Activated CD8-positive, alpha-beta T cell treated with anti-CD3 and anti-CD28 coated beads, Interleukin-2, amount 10 ng/mL, durations not matched to agents 7 days and 5 days (primary cell): ENCODE data around the gene EIF4A3. TPM values are rescaled to one million over a fixed set of nuclear protein-coding genes. Genes with fewer than 3 reads are reported as not detected.
A peak's percentile ranks its signal among the peaks of the same experiment; 100 is the strongest.

Experiments
- ATAC-seq: fragments of 150-1000 bp; cut with Tn5 transposase; one replicate; pipeline ENCODE4 v1.10.0; 2021; ENCODE audit warnings: moderate library complexity
- CTCF ChIA-PET: fragments of 350-600 bp; sonication (Branson Sonifier 250); formaldehyde crosslinking; loops from one replicate; lab custom pipeline; 2021; ENCODE audit warnings: antibody characterized with exemption; lab: Charles Lee
- POLR2A ChIA-PET: fragments of 350-600 bp; sonication (Branson Sonifier 250); formaldehyde crosslinking; loops from one replicate; lab custom pipeline; 2021; ENCODE audit warnings: antibody characterized with exemption; lab: Charles Lee
- DNase-seq: peaks from one replicate; pipeline ENCODE4 v3.0.0-alpha.2; 2020
- H3K27ac Mint-ChIP-seq: one replicate; pipeline ENCODE4 v1.8.0; 2021; ENCODE audit warnings: mild to moderate bottlenecking, mixed read lengths
- H3K27me3 Mint-ChIP-seq: one replicate; pipeline ENCODE4 v1.8.0; 2021; ENCODE audit warnings: low read depth, mixed read lengths
- H3K36me3 Mint-ChIP-seq: one replicate; pipeline ENCODE4 v1.8.0; 2021; ENCODE audit warnings: low read depth, mixed read lengths
- H3K4me1 Mint-ChIP-seq: one replicate; pipeline ENCODE4 v1.8.0; 2021; ENCODE audit warnings: low read depth, mixed read lengths
- H3K4me3 Mint-ChIP-seq: one replicate; pipeline ENCODE4 v1.8.0; 2021; ENCODE audit warnings: mild to moderate bottlenecking, mixed read lengths
- H3K9me3 Mint-ChIP-seq: one replicate; pipeline ENCODE4 v1.8.0; 2022; ENCODE audit warnings: mixed read lengths; ENCODE audit not compliant: insufficient read depth
- total RNA-seq, 2 experiments: library from RNA; stranded (reverse); gene quantifications; one replicate each; pipeline ENCODE4 v1.2.3, GENCODE V29; 2021

EIF4A3 gene
- total RNA-seq, 2 experiments from 2014 or later = 181 to 183 TPM

DNA sequence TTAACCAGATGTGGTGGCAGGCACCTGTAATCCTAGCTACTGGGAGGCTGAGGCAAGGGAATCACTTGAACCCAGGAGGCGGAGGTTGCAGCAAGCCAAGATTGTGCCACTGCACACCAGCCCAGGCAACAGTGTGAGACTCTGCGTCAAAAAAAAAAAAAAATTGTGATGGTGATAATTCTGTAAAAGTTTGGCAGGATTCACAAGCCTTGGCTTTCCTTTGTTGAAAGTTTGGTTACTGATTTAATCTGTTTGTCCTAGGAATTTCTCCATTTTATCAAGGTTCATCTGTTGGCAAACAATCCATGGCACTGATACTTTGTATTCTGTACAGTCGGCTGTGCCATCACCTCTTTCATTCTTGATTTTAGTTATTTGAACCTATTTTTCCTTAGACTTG is 15.9 kb downstream of the EIF4A3 start:
- Mint-ChIP-seq H3K27me3 (peaks cover 22% of the 10 kb centered on the region), H3K9me3 (no peaks in the 10 kb centered on the region), H3K27ac (no peak overlapping the region), H3K36me3 (peaks cover 29% of the 10 kb centered on the region), H3K4me3 (no peak overlapping the region), H3K4me1 (no peaks in the 10 kb centered on the region)
- DNase-seq (no peak), ATAC-seq (no peak)
- ChIA-PET POLR2A (interaction anchor here (4.1 kb wide), 1 partner anchor 12 kb away, joined by 18 read pairs; no protein-coding TSS in a partner anchor), CTCF (interaction anchor here (0.7 kb wide), 1 partner anchor 30 kb away, joined by 4 read pairs; the partner anchor contains the start of gene GAA)

DNA sequence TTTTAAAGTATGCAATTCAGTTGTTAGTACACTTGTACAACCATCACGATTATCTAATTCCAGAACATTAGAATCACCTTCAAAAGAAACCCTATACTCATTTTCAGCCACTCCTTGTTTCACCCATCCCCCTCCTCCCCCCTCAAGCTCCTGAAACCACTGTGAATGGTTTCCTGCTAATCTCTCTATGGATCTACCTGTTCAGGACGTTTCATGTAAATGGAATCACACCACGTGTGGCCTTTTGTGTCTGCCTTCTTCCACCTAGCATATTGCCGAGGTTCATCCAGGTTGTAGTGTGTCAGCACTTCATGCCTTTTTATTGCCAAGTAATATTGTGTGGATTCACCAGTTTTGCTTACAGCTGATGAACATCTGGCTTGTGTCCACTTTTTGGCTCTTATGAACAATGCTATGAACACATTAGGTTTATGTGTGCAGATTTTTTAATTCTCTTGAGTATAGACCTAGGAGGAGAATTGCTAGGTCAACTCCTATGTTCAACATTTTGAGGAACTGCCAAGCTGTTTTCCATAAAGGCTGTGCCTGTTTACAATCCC is 17.8 kb downstream of the EIF4A3 start:
- ATAC-seq (peak; percentile 8), DNase-seq (no peak)
- Mint-ChIP-seq H3K9me3 (no peaks in the 10 kb centered on the region), H3K36me3 (peaks cover 15% of the 10 kb centered on the region), H3K4me1 (no peaks in the 10 kb centered on the region), H3K27ac (no peak overlapping the region), H3K27me3 (peaks cover 24% of the 10 kb centered on the region), H3K4me3 (no peak overlapping the region)
- POLR2A ChIA-PET = interaction anchor here (1.0 kb wide), 1 partner anchor 13 kb away, joined by 3 read pairs; no protein-coding TSS in a partner anchor
- CTCF ChIA-PET = interaction anchor here (1.2 to 2.8 kb wide), 2 partner anchors 19 to 28 kb away, joined by 3 to 12 read pairs; partner anchors contain the start of gene GAA

DNA sequence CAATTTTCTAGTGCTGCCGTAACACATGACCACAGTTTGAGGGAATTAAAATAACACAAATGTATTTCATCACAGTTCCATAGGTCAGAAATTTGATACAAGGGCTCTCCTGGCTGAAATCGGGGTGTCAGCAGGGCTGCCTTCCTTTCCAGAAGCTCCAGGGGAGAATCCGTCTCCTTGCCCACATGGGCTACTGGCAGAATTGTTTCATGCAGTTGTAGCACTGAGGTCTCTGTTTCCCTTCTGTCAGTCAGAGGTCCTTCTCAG is 20.5 kb downstream of the EIF4A3 start:
- H3K27ac Mint-ChIP-seq = no peak overlapping the region
- ChIA-PET CTCF (interaction anchor here (1.1 kb wide), 1 partner anchor 25 kb away, joined by 3 read pairs; the partner anchor contains the start of gene GAA), POLR2A (no interaction called here)
- H3K36me3 Mint-ChIP-seq = no peaks in the 10 kb centered on the region
- no peaks in the 10 kb centered on the region for H3K4me1 Mint-ChIP-seq
- no peak for DNase-seq
- no peak overlapping the region for H3K4me3 Mint-ChIP-seq
- no peak for ATAC-seq
- peaks cover 24% of the 10 kb centered on the region for H3K27me3 Mint-ChIP-seq
- no peaks in the 10 kb centered on the region for H3K9me3 Mint-ChIP-seq

DNA sequence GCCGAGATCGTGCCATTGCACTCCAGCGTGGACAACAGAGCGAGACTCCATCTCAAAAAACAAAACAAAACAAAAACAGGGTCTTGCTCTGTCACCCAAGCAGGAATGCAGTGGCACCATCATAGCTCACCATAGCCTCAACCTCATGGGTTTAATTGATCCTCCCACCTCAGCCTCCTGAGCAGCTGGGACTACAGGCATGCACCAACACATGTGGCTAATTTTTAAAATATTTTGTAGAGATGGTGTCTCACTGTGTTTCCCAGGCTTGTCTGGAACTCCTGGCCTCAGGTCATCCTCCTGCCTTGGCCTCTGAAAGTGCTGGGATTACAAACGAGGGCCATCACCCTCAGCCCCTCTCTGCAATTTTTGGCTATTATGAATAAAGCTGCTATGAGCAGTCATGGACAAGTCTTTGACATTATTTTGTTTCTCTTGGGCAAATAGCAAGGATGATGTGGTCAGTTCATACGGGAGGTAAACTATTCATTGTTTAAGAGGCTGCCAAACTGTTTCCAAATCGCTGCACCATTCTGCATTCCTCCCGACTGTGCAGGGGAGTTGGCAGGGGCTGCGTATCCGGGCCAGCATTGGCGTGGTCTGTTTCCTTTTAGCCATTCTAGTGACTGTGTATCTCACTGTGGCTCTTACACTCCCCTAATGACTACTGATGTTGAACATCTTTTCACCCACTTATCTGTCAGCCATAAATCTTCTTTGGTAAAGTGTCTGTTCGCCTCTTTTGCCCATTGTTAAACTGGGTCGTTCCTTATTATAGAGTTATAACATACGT is 21.1 kb downstream of the EIF4A3 start:
- no peak for DNase-seq
- Mint-ChIP-seq H3K4me1 (no peaks in the 10 kb centered on the region), H3K36me3 (no peaks in the 10 kb centered on the region), H3K27me3 (peaks cover 24% of the 10 kb centered on the region), H3K9me3 (no peaks in the 10 kb centered on the region), H3K4me3 (no peak overlapping the region), H3K27ac (no peak overlapping the region)
- CTCF ChIA-PET = interaction anchor here (1.1 kb wide), 1 partner anchor 25 kb away, joined by 3 read pairs; the partner anchor contains the start of gene GAA
- POLR2A ChIA-PET = interaction anchor here (0.6 kb wide), 1 partner anchor 12 kb away, joined by 3 read pairs; no protein-coding TSS in a partner anchor
- no peak for ATAC-seq

DNA sequence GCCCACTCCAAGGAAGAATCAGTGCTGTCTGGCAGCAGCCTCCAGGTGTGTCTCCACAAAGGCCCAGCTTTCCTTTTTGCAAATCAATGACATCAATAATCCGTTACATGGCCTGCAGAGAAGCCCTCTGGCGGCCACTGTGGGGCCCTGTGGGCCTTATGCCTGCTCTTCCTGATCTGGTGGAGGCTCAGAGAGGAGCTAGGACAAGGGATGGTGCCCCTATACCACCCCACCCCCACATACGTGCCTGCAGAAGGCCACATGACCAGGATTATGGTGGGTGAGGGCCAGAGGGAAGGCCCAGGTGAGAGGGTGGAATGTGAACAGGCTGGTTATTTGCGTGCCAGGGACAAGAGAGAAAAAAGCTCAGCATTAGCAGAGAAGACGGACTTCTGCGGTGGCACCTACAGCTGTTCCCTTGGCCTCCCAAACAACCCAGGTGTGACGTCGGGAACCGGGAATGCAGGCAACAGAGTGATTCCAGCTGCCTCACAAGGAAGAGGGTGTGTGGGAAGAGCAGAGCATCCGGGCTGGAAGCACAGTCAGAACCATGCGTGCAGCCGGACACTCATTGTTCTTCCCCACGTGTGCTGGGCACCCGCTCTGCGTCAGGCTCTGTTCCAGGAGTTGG is 22.5 kb downstream of the EIF4A3 start:
- POLR2A ChIA-PET = no interaction called here
- ATAC-seq = peak; percentile 27
- Mint-ChIP-seq H3K36me3 (no peaks in the 10 kb centered on the region), H3K4me3 (no peak overlapping the region), H3K27ac (no peak overlapping the region), H3K27me3 (peaks cover 22% of the 10 kb centered on the region), H3K9me3 (no peaks in the 10 kb centered on the region), H3K4me1 (no peaks in the 10 kb centered on the region)
- CTCF ChIA-PET = interaction anchor here (1.1 to 2.7 kb wide), 2 partner anchors 17 to 23 kb away, joined by 3 to 15 read pairs; partner anchors contain the start of gene GAA
- DNase-seq = no peak

DNA sequence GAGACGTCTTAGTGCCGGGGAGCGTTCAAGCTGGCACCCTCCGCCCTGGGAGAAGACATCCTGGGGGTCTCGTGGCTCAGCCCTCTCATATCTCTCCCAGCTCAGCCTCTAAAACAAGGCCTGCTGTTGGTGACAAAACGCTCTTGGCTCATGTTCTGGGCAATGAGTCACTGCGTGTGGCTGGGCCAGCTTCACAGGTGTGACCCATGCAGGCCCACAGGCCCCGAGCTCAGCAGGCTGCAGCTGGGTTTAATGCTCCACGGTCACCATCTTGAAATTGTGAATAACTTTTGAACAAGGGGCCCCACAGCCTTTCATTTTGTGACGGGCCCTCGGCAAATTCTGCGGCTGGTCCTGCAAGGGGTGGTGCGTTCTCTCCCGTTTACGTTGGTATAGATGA is 23.1 kb downstream of the EIF4A3 start:
- Mint-ChIP-seq H3K4me1 (no peaks in the 10 kb centered on the region), H3K9me3 (no peaks in the 10 kb centered on the region), H3K27me3 (peaks cover 19% of the 10 kb centered on the region), H3K4me3 (no peak overlapping the region), H3K36me3 (no peaks in the 10 kb centered on the region), H3K27ac (no peak overlapping the region)
- DNase-seq (no peak), ATAC-seq (no peak)
- POLR2A ChIA-PET = no interaction called here
- CTCF ChIA-PET = interaction anchor here (1.1 to 2.7 kb wide), 3 partner anchors 18 to 42 kb away, joined by 3 to 15 read pairs (median 3); partner anchors contain the start of gene GAA

DNA sequence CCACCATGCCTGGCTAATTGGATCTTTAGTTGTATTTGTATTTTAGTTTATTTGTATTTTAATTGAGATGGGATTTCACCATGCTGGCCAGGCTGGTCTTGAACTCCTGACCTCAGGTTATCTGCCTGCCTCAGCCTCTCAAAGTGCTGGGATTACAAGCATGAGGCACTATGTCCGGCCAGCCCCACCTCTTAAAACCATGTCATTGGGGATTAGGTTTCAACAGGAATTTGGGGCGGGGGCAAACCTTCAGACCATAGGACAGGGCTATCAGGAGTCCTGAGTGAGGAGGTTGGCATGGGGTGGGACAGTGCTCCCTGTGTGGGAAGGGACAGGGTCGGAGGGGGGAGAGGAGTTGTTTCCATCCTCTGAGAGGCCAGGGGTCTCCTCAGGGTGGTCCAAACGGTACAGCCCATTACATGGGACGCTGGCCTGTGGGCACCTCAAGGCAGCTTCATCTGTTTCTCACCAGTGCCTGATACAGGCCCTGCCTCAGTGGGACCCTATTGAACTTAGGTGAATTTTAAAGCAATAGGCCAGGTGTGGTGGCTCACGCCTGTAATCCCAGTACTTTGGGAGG is 23.9 kb downstream of the EIF4A3 start:
- ChIA-PET POLR2A (no interaction called here), CTCF (interaction anchor here (1.3 to 2.7 kb wide), 2 partner anchors 22 to 41 kb away, joined by 3 to 15 read pairs; partner anchors contain the start of gene GAA)
- Mint-ChIP-seq H3K9me3 (no peaks in the 10 kb centered on the region), H3K4me3 (no peak overlapping the region), H3K4me1 (no peaks in the 10 kb centered on the region), H3K27ac (no peak overlapping the region), H3K27me3 (peaks cover 11% of the 10 kb centered on the region), H3K36me3 (no peaks in the 10 kb centered on the region)
- no peak for ATAC-seq
- DNase-seq = no peak

- Mint-ChIP-seq H3K27me3 (peaks cover 8% of the 10 kb centered on the region), H3K36me3 (no peaks in the 10 kb centered on the region), H3K4me3 (no peak overlapping the region), H3K9me3 (no peaks in the 10 kb centered on the region), H3K4me1 (no peaks in the 10 kb centered on the region), H3K27ac (no peak overlapping the region)
- ChIA-PET CTCF (interaction anchor here (1.4 kb wide), 1 partner anchor 21 kb away, joined by 4 read pairs; the partner anchor contains the start of gene GAA), POLR2A (no interaction called here)
- DNase-seq (no peak), ATAC-seq (no peak)
Observed at GRCh38 chr17:80122026-80122575, 24.8 kb downstream of the EIF4A3 start.

DNA sequence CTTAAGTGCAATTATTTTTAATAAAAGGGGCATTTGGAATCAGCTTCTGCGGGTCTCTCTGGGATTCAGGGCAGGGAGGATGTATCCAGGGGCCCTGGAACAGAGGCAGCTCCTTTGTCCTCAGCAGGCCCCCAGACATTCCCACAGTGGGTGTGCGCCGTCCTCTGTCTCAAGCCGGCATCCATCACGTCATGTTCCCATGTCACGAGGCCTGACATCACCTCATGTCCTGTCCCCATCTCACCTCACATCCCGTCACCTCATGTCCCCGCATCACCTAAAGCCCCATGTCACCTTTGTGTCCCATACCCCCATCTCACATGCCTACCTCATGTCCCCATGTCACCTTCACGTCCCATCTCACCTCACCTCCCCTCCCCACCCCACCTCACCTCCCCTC is 27.1 kb downstream of the EIF4A3 start:
- H3K27ac Mint-ChIP-seq = no peak overlapping the region
- CTCF ChIA-PET = interaction anchor here (1.0 kb wide), 1 partner anchor 18 kb away, joined by 5 read pairs; the partner anchor contains the start of gene GAA
- H3K9me3 Mint-ChIP-seq = no peaks in the 10 kb centered on the region
- ATAC-seq (no peak), DNase-seq (no peak)
- H3K27me3 Mint-ChIP-seq = peaks cover 3% of the 10 kb centered on the region
- POLR2A ChIA-PET = interaction anchor here (0.5 kb wide), 1 partner anchor 28 kb away, joined by 4 read pairs; no protein-coding TSS in a partner anchor
- no peaks in the 10 kb centered on the region for H3K4me1 Mint-ChIP-seq
- no peaks in the 10 kb centered on the region for H3K36me3 Mint-ChIP-seq
- no peak overlapping the region for H3K4me3 Mint-ChIP-seq

DNA sequence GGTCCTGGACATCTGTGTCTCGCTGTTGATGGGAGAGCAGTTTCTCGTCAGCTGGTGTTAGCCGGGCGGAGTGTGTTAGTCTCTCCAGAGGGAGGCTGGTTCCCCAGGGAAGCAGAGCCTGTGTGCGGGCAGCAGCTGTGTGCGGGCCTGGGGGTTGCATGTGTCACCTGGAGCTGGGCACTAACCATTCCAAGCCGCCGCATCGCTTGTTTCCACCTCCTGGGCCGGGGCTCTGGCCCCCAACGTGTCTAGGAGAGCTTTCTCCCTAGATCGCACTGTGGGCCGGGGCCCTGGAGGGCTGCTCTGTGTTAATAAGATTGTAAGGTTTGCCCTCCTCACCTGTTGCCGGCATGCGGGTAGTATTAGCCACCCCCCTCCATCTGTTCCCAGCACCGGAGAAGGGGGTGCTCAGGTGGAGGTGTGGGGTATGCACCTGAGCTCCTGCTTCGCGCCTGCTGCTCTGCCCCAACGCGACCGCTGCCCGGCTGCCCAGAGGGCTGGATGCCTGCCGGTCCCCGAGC is 27.6 kb downstream of the EIF4A3 start:
- H3K4me3 Mint-ChIP-seq = no peak overlapping the region
- no peaks in the 10 kb centered on the region for H3K4me1 Mint-ChIP-seq
- DNase-seq = no peak
- H3K9me3 Mint-ChIP-seq = no peaks in the 10 kb centered on the region
- no peaks in the 10 kb centered on the region for H3K36me3 Mint-ChIP-seq
- no peak for ATAC-seq
- ChIA-PET POLR2A (interaction anchor here (0.5 kb wide), 1 partner anchor 29 kb away, joined by 4 read pairs; no protein-coding TSS in a partner anchor), CTCF (interaction anchor here (1.0 kb wide), 1 partner anchor 18 kb away, joined by 5 read pairs; the partner anchor contains the start of gene GAA)
- H3K27me3 Mint-ChIP-seq = peaks cover 3% of the 10 kb centered on the region
- H3K27ac Mint-ChIP-seq = no peak overlapping the region
